HEK293 (cell line): ENCODE data around the gene BEND4.

ENCODE experiments used
- CTCF ChIA-PET: fragments of 350-600 bp; formaldehyde crosslinking; extraction: SDS; loops from one replicate; lab custom pipeline; 2021; ENCODE audit warnings: antibody characterized with exemption; lab: Yijun Ruan, JAX
- POLR2A ChIA-PET: fragments of 300-600 bp; formaldehyde crosslinking; extraction: SDS; loops from one replicate; lab custom pipeline; 2020; ENCODE audit warnings: antibody characterized with exemption, inconsistent platforms; lab: Yijun Ruan, JAX
- H3K27ac ChIP-seq: fragments of 200-500 bp; sonication (Bioruptor generic); 2 replicates; pipeline ENCODE4 v1.5.1; 2014; ENCODE audit warnings: low read depth, low read length, control low read depth, inconsistent platforms; ENCODE audit errors: extremely low read depth
- H3K36me3 ChIP-seq, 2 experiments: fragments of 200-500 bp in 1 of 2; sonication (Bioruptor generic) in 1 of 2; 1 replicate in 1 of 2; 2 replicates in 1 of 2; pipeline ENCODE4 v1.5.1; 2014 to 2017; ENCODE audit warnings: inconsistent platforms in 2 of 2, low read length in 2 of 2; ENCODE audit not compliant: control insufficient read depth in 2 of 2, insufficient read depth in 1 of 2
- H3K4me1 ChIP-seq: fragments of 200-500 bp; sonication (Bioruptor generic); 2 replicates; pipeline ENCODE4 v1.5.1; 2014; ENCODE audit warnings: mild to moderate bottlenecking, low read length, inconsistent platforms; ENCODE audit not compliant: control insufficient read depth, insufficient read depth
- H3K4me3 ChIP-seq: 2 replicates; pipeline ENCODE4 v1.5.1; 2011; ENCODE audit warnings: low read depth, mild to moderate bottlenecking, control low read depth, low read length, moderate library complexity
- H3K9me3 ChIP-seq: fragments of 200-500 bp; sonication (Bioruptor generic); 2 replicates; pipeline ENCODE4 v1.5.1; 2014; ENCODE audit warnings: low read depth, low read length, inconsistent platforms; ENCODE audit not compliant: control insufficient read depth, insufficient read depth
- CTCF ChIP-seq: fragments of 450-650 bp; formaldehyde crosslinking; IDR thresholded peaks from 2 replicates; pipeline ENCODE4 v1.5.1; 2016; ENCODE audit warnings: missing biosample characterization, missing genetic modification characterization
- HIC1 ChIP-seq: fragments of 450-650 bp; formaldehyde crosslinking; IDR thresholded peaks from 2 replicates; pipeline ENCODE4 v1.5.1; 2016; ENCODE audit warnings: missing biosample characterization, missing genetic modification characterization
- HOXD13 ChIP-seq: sonication (generic); formaldehyde crosslinking; IDR thresholded peaks from 2 replicates; pipeline ENCODE4 v1.8.0; 2022; ENCODE audit warnings: missing genetic modification reagents, borderline replicate concordance
- KLF7 ChIP-seq: fragments of 450-650 bp; formaldehyde crosslinking; IDR thresholded peaks from 2 replicates; pipeline ENCODE4 v1.5.1; 2016; ENCODE audit warnings: missing biosample characterization, missing genetic modification characterization, borderline replicate concordance
- MZF1 ChIP-seq: fragments of 450-650 bp; formaldehyde crosslinking; IDR thresholded peaks from 2 replicates; pipeline ENCODE4 v1.5.1; 2017; ENCODE audit warnings: missing biosample characterization, missing genetic modification characterization, borderline replicate concordance
- SCRT2 ChIP-seq: fragments of 450-650 bp; formaldehyde crosslinking; IDR thresholded peaks from 2 replicates; pipeline ENCODE4 v1.5.1; 2016; ENCODE audit warnings: missing biosample characterization, missing genetic modification characterization
- ZBTB1 ChIP-seq: fragments of 450-650 bp; formaldehyde crosslinking; IDR thresholded peaks from 2 replicates; pipeline ENCODE4 v1.5.1; 2016; ENCODE audit warnings: missing biosample characterization, missing genetic modification characterization
- ZEB2 ChIP-seq: fragments of 450-650 bp; formaldehyde crosslinking; IDR thresholded peaks from 2 replicates; pipeline ENCODE4 v1.5.1; 2016; ENCODE audit warnings: missing biosample characterization, missing genetic modification characterization
- ZFP3 ChIP-seq: fragments of 450-650 bp; formaldehyde crosslinking; IDR thresholded peaks from 2 replicates; pipeline ENCODE4 v1.5.1; 2016; ENCODE audit warnings: low read depth, missing biosample characterization, missing genetic modification characterization
- ZNF121 ChIP-seq: fragments of 450-650 bp; formaldehyde crosslinking; IDR thresholded peaks from 2 replicates; pipeline ENCODE4 v1.5.1; 2016; ENCODE audit warnings: missing biosample characterization, missing genetic modification characterization
- ZNF138 ChIP-seq: fragments of 450-650 bp; formaldehyde crosslinking; IDR thresholded peaks from 2 replicates; pipeline ENCODE4 v1.5.1; 2016; ENCODE audit warnings: missing biosample characterization, missing genetic modification characterization, borderline replicate concordance
- ZNF214 ChIP-seq: fragments of 450-650 bp; formaldehyde crosslinking; IDR thresholded peaks from 2 replicates; pipeline ENCODE4 v1.5.1; 2017; ENCODE audit warnings: missing biosample characterization, mild to moderate bottlenecking, missing genetic modification characterization, borderline replicate concordance
- ZNF239 ChIP-seq: fragments of 450-650 bp; formaldehyde crosslinking; IDR thresholded peaks from 2 replicates; pipeline ENCODE4 v1.5.1; 2016; ENCODE audit warnings: missing biosample characterization, missing genetic modification characterization
- ZNF292 ChIP-seq: fragments of 450-650 bp; formaldehyde crosslinking; IDR thresholded peaks from 2 replicates; pipeline ENCODE4 v1.5.1; 2016; ENCODE audit warnings: low read depth, missing biosample characterization, missing genetic modification characterization, borderline replicate concordance
- ZNF391 ChIP-seq: fragments of 450-650 bp; formaldehyde crosslinking; IDR thresholded peaks from 2 replicates; pipeline ENCODE4 v1.5.1; 2016; ENCODE audit warnings: low read depth, missing biosample characterization, missing genetic modification characterization, borderline replicate concordance
- ZNF416 ChIP-seq: fragments of 450-650 bp; formaldehyde crosslinking; IDR thresholded peaks from 2 replicates; pipeline ENCODE4 v1.5.1; 2016; ENCODE audit warnings: missing biosample characterization, missing genetic modification characterization
- ZNF510 ChIP-seq: fragments of 450-650 bp; formaldehyde crosslinking; IDR thresholded peaks from 2 replicates; pipeline ENCODE4 v1.5.1; 2018; ENCODE audit warnings: mild to moderate bottlenecking, missing genetic modification characterization, missing biosample characterization; ENCODE audit not compliant: insufficient replicate concordance
- ZNF529 ChIP-seq: fragments of 450-650 bp; formaldehyde crosslinking; IDR thresholded peaks from 2 replicates; pipeline ENCODE4 v1.5.1; 2017; ENCODE audit warnings: missing genetic modification characterization, missing biosample characterization; ENCODE audit not compliant: insufficient replicate concordance
- ZNF544 ChIP-seq: fragments of 450-650 bp; formaldehyde crosslinking; IDR thresholded peaks from 2 replicates; pipeline ENCODE4 v1.5.0; 2017; ENCODE audit warnings: missing biosample characterization, missing genetic modification characterization
- ZNF664 ChIP-seq: fragments of 450-650 bp; formaldehyde crosslinking; IDR thresholded peaks from 2 replicates; pipeline ENCODE4 v1.5.1; 2016; ENCODE audit warnings: missing biosample characterization, missing genetic modification characterization
- ZNF670 ChIP-seq: fragments of 450-650 bp; formaldehyde crosslinking; IDR thresholded peaks from 2 replicates; pipeline ENCODE4 v1.5.1; 2016; ENCODE audit warnings: missing biosample characterization, missing genetic modification characterization, low read depth
- ZNF707 ChIP-seq: fragments of 450-650 bp; formaldehyde crosslinking; IDR thresholded peaks from 2 replicates; pipeline ENCODE4 v1.5.1; 2016; ENCODE audit warnings: missing biosample characterization, missing genetic modification characterization
- ZNF747 ChIP-seq: fragments of 450-650 bp; formaldehyde crosslinking; IDR thresholded peaks from 2 replicates; pipeline ENCODE4 v1.5.1; 2016; ENCODE audit warnings: missing biosample characterization, missing genetic modification characterization
- ZNF776 ChIP-seq: fragments of 450-650 bp; formaldehyde crosslinking; IDR thresholded peaks from 2 replicates; pipeline ENCODE4 v1.5.0; 2017; ENCODE audit warnings: missing biosample characterization, missing genetic modification characterization, borderline replicate concordance
- ZNF785 ChIP-seq: fragments of 450-650 bp; formaldehyde crosslinking; IDR thresholded peaks from 2 replicates; pipeline ENCODE4 v1.5.1; 2016; ENCODE audit warnings: missing biosample characterization, missing genetic modification characterization

Gene BEND4

GRCh38 chr4:42101446-42101975, 50.9 kb downstream of the BEND4 start:
- Histone ChIP-seq H3K36me3 (peaks cover 0 to 3% of the 10 kb centered on the region in 2 experiments; a peak in 1 of 3 replicates), H3K9me3 (no peaks in the 10 kb centered on the region), H3K4me3 (no peak overlapping the region), H3K4me1 (no peaks in the 10 kb centered on the region), H3K27ac (no peak overlapping the region)
- POLR2A ChIA-PET, result no interaction called here
- CTCF ChIA-PET, result interaction anchor here (0.7 kb wide), 1 partner anchor 133 kb away, joined by 3 read pairs; no protein-coding TSS in a partner anchor
- TF ChIP-seq CTCF (tag by site-specific recombination), result no peak
- no peak for TF ChIP-seq HOXD13 (CRISPR knock-in tag)
- no peak for TF ChIP-seq ZNF292 (tag by site-specific recombination)
- TF ChIP-seq SCRT2, result no peak
- TF ChIP-seq ZFP3 (tag by site-specific recombination), result no peak
- TF ChIP-seq ZNF510, result no peak
- TF ChIP-seq ZNF670 (tag by site-specific recombination), result no peak

GRCh38 chr4:42088386-42088785, 64.1 kb downstream of the BEND4 start:
- no peak overlapping the region for H3K27ac ChIP-seq
- ChIA-PET CTCF (no interaction called here), POLR2A (no interaction called here)
- no peaks in the 10 kb centered on the region for H3K4me1 ChIP-seq
- no peaks in the 10 kb centered on the region for H3K9me3 ChIP-seq
- peaks cover 0 to 17% of the 10 kb centered on the region in 2 experiments; a peak in 2 of 3 replicates for H3K36me3 ChIP-seq
- TF ChIP-seq ZNF416 (tag by site-specific recombination) (no peak), ZNF776 (tag by site-specific recombination) (no peak), ZNF391 (tag by site-specific recombination) (no peak), ZNF529 (tag by site-specific recombination) (no peak), ZNF707 (no peak), ZNF138 (tag by site-specific recombination) (no peak), ZNF664 (tag by site-specific recombination) (no peak), ZNF239 (no peak), HIC1 (tag by site-specific recombination) (no peak), ZNF747 (tag by site-specific recombination) (no peak), KLF7 (tag by site-specific recombination) (no peak), MZF1 (tag by site-specific recombination) (no peak), ZBTB1 (tag by site-specific recombination) (no peak), ZNF214 (tag by site-specific recombination) (no peak), ZNF121 (no peak), ZEB2 (tag by site-specific recombination) (no peak), ZNF785 (tag by site-specific recombination) (no peak), ZNF544 (tag by site-specific recombination) (no peak), ZNF292 (tag by site-specific recombination) (no peak), ZNF510 (no peak)
- H3K4me3 ChIP-seq, result no peak overlapping the region
